ENCODE results near the gene S100A14. TPM values are rescaled to one million over a fixed set of nuclear protein-coding genes. Genes with fewer than 3 reads are reported as not detected.

S100A14 gene
- total and polyA plus RNA-seq, 2 of the 13 experiments (the other 11 are each of a cell fraction or from before 2014, with no cell fraction given): 1.4 to 7.7 TPM

DNA sequence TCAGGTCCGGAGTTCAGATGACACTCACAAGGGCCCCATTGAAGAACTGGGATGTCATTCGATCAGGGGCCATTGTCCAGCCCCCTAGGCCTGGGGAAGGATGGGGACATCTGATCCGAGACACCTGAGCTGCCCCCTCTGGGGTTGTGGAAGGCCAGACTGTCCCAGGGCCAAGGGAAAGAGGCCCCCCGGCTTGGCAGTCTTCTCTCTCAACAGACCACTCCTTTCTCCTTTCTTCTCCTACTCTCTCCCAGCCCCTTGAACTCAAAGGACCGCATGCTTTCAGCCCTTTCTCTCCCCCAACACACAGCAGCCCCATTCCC, 13.2 kb upstream of the S100A14 start (continued):
- TF ChIP-seq, protein P1, sequence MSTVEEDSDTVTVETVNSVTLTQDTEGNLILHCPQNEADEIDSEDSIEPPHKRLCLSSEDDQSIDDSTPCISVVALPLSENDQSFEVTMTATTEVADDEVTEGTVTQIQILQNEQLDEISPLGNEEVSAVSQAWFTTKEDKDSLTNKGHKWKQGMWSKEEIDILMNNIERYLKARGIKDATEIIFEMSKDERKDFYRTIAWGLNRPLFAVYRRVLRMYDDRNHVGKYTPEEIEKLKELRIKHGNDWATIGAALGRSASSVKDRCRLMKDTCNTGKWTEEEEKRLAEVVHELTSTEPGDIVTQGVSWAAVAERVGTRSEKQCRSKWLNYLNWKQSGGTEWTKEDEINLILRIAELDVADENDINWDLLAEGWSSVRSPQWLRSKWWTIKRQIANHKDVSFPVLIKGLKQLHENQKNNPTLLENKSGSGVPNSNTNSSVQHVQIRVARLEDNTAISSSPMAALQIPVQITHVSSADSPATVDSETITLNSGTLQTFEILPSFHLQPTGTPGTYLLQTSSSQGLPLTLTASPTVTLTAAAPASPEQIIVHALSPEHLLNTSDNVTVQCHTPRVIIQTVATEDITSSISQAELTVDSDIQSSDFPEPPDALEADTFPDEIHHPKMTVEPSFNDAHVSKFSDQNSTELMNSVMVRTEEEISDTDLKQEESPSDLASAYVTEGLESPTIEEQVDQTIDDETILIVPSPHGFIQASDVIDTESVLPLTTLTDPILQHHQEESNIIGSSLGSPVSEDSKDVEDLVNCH (CRISPR knock-in tag; IDR thresholded peaks at IDR 0.05): no peak
- no peak for TF ChIP-seq ZNF121 (CRISPR knock-in tag; IDR thresholded peaks at IDR 0.05)
- no peak for TF ChIP-seq ZIK1 (CRISPR knock-in tag; IDR thresholded peaks at IDR 0.05; ENCODE audit: borderline replicate concordance, low read depth)
- no peak for TF ChIP-seq ZKSCAN8 (CRISPR knock-in tag; IDR thresholded peaks at IDR 0.05; ENCODE audit: borderline replicate concordance)
- TF ChIP-seq ZNF264 (CRISPR knock-in tag; IDR thresholded peaks at IDR 0.05): no peak
- no peak for TF ChIP-seq ZNF335 (CRISPR knock-in tag; IDR thresholded peaks at IDR 0.05)
- no peak for TF ChIP-seq ZNF644 (CRISPR knock-in tag; IDR thresholded peaks at IDR 0.05; ENCODE audit: low read depth)
- TF ChIP-seq, protein P2, sequence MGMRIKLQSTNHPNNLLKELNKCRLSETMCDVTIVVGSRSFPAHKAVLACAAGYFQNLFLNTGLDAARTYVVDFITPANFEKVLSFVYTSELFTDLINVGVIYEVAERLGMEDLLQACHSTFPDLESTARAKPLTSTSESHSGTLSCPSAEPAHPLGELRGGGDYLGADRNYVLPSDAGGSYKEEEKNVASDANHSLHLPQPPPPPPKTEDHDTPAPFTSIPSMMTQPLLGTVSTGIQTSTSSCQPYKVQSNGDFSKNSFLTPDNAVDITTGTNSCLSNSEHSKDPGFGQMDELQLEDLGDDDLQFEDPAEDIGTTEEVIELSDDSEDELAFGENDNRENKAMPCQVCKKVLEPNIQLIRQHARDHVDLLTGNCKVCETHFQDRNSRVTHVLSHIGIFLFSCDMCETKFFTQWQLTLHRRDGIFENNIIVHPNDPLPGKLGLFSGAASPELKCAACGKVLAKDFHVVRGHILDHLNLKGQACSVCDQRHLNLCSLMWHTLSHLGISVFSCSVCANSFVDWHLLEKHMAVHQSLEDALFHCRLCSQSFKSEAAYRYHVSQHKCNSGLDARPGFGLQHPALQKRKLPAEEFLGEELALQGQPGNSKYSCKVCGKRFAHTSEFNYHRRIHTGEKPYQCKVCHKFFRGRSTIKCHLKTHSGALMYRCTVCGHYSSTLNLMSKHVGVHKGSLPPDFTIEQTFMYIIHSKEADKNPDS (CRISPR knock-in tag; IDR thresholded peaks at IDR 0.05): no peak
- no peak for TF ChIP-seq ZNF598 (CRISPR knock-in tag; IDR thresholded peaks at IDR 0.05; ENCODE audit: borderline replicate concordance)
- TF ChIP-seq HNRNPUL1 (IDR thresholded peaks at IDR 0.05; ENCODE audit: low read depth, low read length): no peak
- no peak for TF ChIP-seq SPEN (CRISPR knock-in tag; IDR thresholded peaks at IDR 0.05; ENCODE audit: low read depth)

All from HepG2 (cell line).